Endothelial cell of umbilical vein (primary cell): Measurements from ENCODE around the gene DBI. TPM values are rescaled to one million over a fixed set of nuclear protein-coding genes. Genes with fewer than 3 reads are reported as not detected.

Experiments used
- BruUV-seq: library from RNA; stranded (reverse); fragments of 400-500 nt; replicated peaks from 2 replicates; lab custom pipeline; 2021; lab: Mats Ljungman, UMichigan
- CTCF ChIA-PET: fragments of 300-600, 350-600 bp; sonication (Branson Sonifier 250); formaldehyde crosslinking; loops from one replicate; lab custom pipeline; 2021; ENCODE audit warnings: antibody characterized with exemption, inconsistent platforms; lab: Charles Lee
- POLR2A ChIA-PET: fragments of 300-600, 350-600 bp; sonication (Branson Sonifier 250); formaldehyde crosslinking; loops from one replicate; lab custom pipeline; 2021; ENCODE audit warnings: antibody characterized with exemption, inconsistent platforms; lab: Charles Lee
- DNase-seq: peaks from one replicate; pipeline ENCODE4 v3.0.0-alpha.2; 2011; ENCODE audit warnings: low read depth, low spot score
- FAIRE-seq: peaks from 2 replicates; lab custom pipeline; 2011; peaks lifted over from hg19 to GRCh38; lab: Jason Lieb, UNC
- H2AFZ ChIP-seq: 2 replicates; pipeline ENCODE4 v1.6.0; 2012; ENCODE audit warnings: low read depth, low read length, control low read depth, inconsistent platforms
- H3K27ac ChIP-seq: 2 replicates; pipeline ENCODE4 v1.5.1; 2011; ENCODE audit warnings: low read depth, mild to moderate bottlenecking, control low read depth, low read length, moderate library complexity; ENCODE audit not compliant: insufficient read depth
- H3K27me3 ChIP-seq, 2 experiments: 2 replicates each; pipeline versions ENCODE4 v1.6.0 to v1.6.1; 2011; ENCODE audit warnings: low read length in 2 of 2, mixed read lengths in 1 of 2; ENCODE audit not compliant: control insufficient read depth in 2 of 2, insufficient read depth in 2 of 2
- H3K36me3 ChIP-seq, 2 experiments: 2 replicates in 1 of 2; 3 replicates in 1 of 2; pipeline ENCODE4 v1.5.1; 2011; ENCODE audit warnings: low read length in 2 of 2, mild to moderate bottlenecking in 1 of 2, moderate library complexity in 1 of 2; ENCODE audit not compliant: control insufficient read depth in 2 of 2, insufficient read depth in 2 of 2; ENCODE audit errors: extremely low read depth in 1 of 2
- H3K4me1 ChIP-seq: 3 replicates; pipeline ENCODE4 v1.5.1; 2011; ENCODE audit warnings: mild to moderate bottlenecking, low read length; ENCODE audit not compliant: control insufficient read depth, insufficient read depth; ENCODE audit errors: extremely low read depth
- H3K4me2 ChIP-seq: 2 replicates; pipeline ENCODE4 v1.6.1; 2011; ENCODE audit warnings: low read length, control low read depth, mixed read lengths; ENCODE audit not compliant: insufficient read depth
- H3K4me3 ChIP-seq, 3 experiments: fragments of 200-600 bp in 1 of 3; sonication (generic), shearing (Covaris generic) in 1 of 3; replicated peaks in 1 of 3; 2 replicates each; pipeline ENCODE4 v1.5.1; 2011 to 2016; ENCODE audit warnings: control low read depth in 3 of 3, low read length in 3 of 3, mild to moderate bottlenecking in 2 of 3, inconsistent platforms in 1 of 3, low read depth in 1 of 3, moderate library complexity in 1 of 3; ENCODE audit not compliant: insufficient read depth in 1 of 3
- H3K79me2 ChIP-seq: 2 replicates; pipeline ENCODE4 v1.6.0; 2012; ENCODE audit warnings: low read length, inconsistent platforms; ENCODE audit not compliant: control insufficient read depth, insufficient read depth
- H3K9ac ChIP-seq: replicated peaks from 2 replicates; pipeline ENCODE3; 2011; ENCODE audit warnings: low read length, control low read depth; ENCODE audit not compliant: insufficient read depth; ENCODE audit errors: extremely low read depth
- H3K9me1 ChIP-seq: replicated peaks from 3 replicates; pipeline ENCODE4 v1.6.0; 2011; ENCODE audit warnings: mild to moderate bottlenecking, low read length; ENCODE audit not compliant: control insufficient read depth, insufficient read depth; ENCODE audit errors: extremely low read depth
- H3K9me3 ChIP-seq: replicated peaks from 2 replicates; pipeline ENCODE4 v1.5.1; 2012; ENCODE audit warnings: low read length, inconsistent platforms; ENCODE audit not compliant: control insufficient read depth, insufficient read depth
- H4K20me1 ChIP-seq: replicated peaks from 2 replicates; pipeline ENCODE3; 2011; ENCODE audit warnings: mild to moderate bottlenecking, low read length; ENCODE audit not compliant: control insufficient read depth, insufficient read depth; ENCODE audit errors: extremely low read depth
- EZH2 ChIP-seq: IDR thresholded peaks from 2 replicates; pipeline ENCODE4 v1.6.1; 2012; ENCODE audit warnings: borderline replicate concordance, low read depth, mild to moderate bottlenecking, moderate library complexity, low read length, inconsistent platforms; ENCODE audit not compliant: severe bottlenecking
- FOS ChIP-seq: IDR thresholded peaks from 2 replicates; pipeline ENCODE4 v1.6.1; 2011; ENCODE audit warnings: mild to moderate bottlenecking, low read length, moderate library complexity, borderline replicate concordance; ENCODE audit not compliant: insufficient read depth
- GATA2 ChIP-seq: IDR thresholded peaks from 2 replicates; pipeline ENCODE4 v1.7.0; 2011; ENCODE audit warnings: low read depth, mild to moderate bottlenecking, moderate library complexity, mixed read lengths, low read length; ENCODE audit not compliant: insufficient read length, insufficient read depth
- JUN ChIP-seq: IDR thresholded peaks from 2 replicates; pipeline ENCODE4 v1.6.1; 2011; ENCODE audit warnings: borderline replicate concordance, low read depth; ENCODE audit not compliant: insufficient read length, insufficient read depth
- MYC ChIP-seq: IDR thresholded peaks from one replicate; pipeline ENCODE4 v1.6.1; 2011; ENCODE audit warnings: mild to moderate bottlenecking, low read depth, low read length
- POLR2A ChIP-seq: IDR thresholded peaks from 2 replicates; pipeline ENCODE4 v1.6.1; 2012; ENCODE audit warnings: low read depth, mild to moderate bottlenecking, control low read depth, low read length
- POLR2AphosphoS5 ChIP-seq: IDR thresholded peaks from 2 replicates; pipeline ENCODE4 v1.6.1; 2012; ENCODE audit warnings: low read depth, mild to moderate bottlenecking, control low read depth, low read length, moderate library complexity; ENCODE audit not compliant: insufficient read depth
- dilution Hi-C: fragments of 300-500 bp; cut with MboI; formaldehyde crosslinking; loops from one replicate; pipeline ENCODE4 v1.15.0; 2019; ENCODE audit warnings: low sequenced_read_pairs; ENCODE audit not compliant: extremely low pct_ligation_motif_present
- intact Hi-C: fragments of 100-400 bp; cut with micrococcal nuclease; formaldehyde crosslinking; loops from one replicate; pipeline ENCODE4 v1.10.0; 2022
- polyA plus RNA-seq, 4 experiments: library from polyadenylated mRNA; depleted of rRNA in 3 of 4; stranded (reverse) in 3 of 4; unstranded in 1 of 4; fragments of >200 nt; gene quantifications; 2 replicates each; pipeline versions ENCODE4 v1.2.1 to v1.2.3, GENCODE V29; 2011 to 2012; ENCODE audit warnings: missing spikeins in 1 of 4
- total RNA-seq: library from RNA; stranded (reverse); gene quantifications from 2 replicates; pipeline ENCODE4 v1.2.3, GENCODE V29; 2021
- TF ChIP-seq, protein P1 (sequence below): IDR thresholded peaks from 2 replicates; pipeline ENCODE4 v1.6.1; 2011; ENCODE audit not compliant: insufficient read depth, insufficient read length
- TF ChIP-seq, protein P2 (sequence below), 2 donors: IDR thresholded peaks; 1 replicate in 1 of 2; 2 replicates in 1 of 2; pipeline ENCODE4 v1.5.1; 2011; ENCODE audit warnings: low read length in 2 of 2, mild to moderate bottlenecking in 2 of 2, moderate library complexity in 2 of 2, control low read depth in 1 of 2, inconsistent platforms in 1 of 2, low read depth in 1 of 2; ENCODE audit not compliant: insufficient read depth in 1 of 2; ENCODE audit errors: extremely low read depth in 1 of 2

The DBI gene
- total and polyA plus RNA-seq, 2 donors (not counting 3 experiments of a cell fraction or from before 2014, with no cell fraction given): 214 to 233 TPM

DNA sequence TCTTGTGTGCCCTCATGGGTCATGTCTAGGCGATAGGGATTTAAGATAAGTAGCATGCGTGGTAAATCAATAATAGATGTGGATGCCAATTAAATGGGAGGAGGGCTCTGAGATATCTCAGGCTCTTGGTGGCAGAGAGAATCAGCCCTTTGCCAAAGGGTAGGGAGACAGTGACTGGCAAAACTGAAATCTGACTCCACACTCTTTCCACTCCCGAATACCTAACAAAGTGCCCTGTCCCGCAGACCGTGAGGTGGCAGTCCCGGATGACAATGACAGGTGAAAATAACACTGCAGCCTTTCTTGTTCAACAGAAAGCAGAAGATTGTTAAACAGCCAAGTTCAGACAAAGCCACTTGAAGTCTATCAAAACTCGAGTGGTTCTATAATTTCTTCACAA lies 47.2 kb upstream of the DBI start:
- Histone ChIP-seq H3K4me2 (no peak overlapping the region), H3K9ac (no peak overlapping the region), H2AFZ (no peak overlapping the region), H3K4me3 (no peak overlapping the region), H3K79me2 (no peaks in the 10 kb centered on the region), H3K9me1 (no peaks in the 10 kb centered on the region), H4K20me1 (no peaks in the 10 kb centered on the region), H3K36me3 (no peaks in the 10 kb centered on the region), H3K27me3 (no peaks in the 10 kb centered on the region), H3K27ac (no peak overlapping the region), H3K4me1 (no peaks in the 10 kb centered on the region), H3K9me3 (no peaks in the 10 kb centered on the region)
- CTCF ChIA-PET: interaction anchor here (1.1 kb wide), 1 partner anchor 13 kb away, joined by 3 read pairs; no protein-coding TSS in a partner anchor
- POLR2A ChIA-PET: no interaction called here
- FAIRE-seq (no peak), DNase-seq (no peak)
- BruUV-seq: no TSS peak
- intact Hi-C loops (loop anchor here (5.0 kb wide), 1 partner anchor 158 kb away; no protein-coding TSS in a partner anchor), dilution Hi-C loops (no loop called here)
- TF ChIP-seq JUN (no peak), POLR2AphosphoS5 (no peak), GATA2 (no peak), EZH2 (no peak), POLR2A (no peak), MYC (no peak), FOS (no peak)
- TF ChIP-seq, protein P1, sequence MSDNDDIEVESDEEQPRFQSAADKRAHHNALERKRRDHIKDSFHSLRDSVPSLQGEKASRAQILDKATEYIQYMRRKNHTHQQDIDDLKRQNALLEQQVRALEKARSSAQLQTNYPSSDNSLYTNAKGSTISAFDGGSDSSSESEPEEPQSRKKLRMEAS: no peak
- TF ChIP-seq, protein P2, sequence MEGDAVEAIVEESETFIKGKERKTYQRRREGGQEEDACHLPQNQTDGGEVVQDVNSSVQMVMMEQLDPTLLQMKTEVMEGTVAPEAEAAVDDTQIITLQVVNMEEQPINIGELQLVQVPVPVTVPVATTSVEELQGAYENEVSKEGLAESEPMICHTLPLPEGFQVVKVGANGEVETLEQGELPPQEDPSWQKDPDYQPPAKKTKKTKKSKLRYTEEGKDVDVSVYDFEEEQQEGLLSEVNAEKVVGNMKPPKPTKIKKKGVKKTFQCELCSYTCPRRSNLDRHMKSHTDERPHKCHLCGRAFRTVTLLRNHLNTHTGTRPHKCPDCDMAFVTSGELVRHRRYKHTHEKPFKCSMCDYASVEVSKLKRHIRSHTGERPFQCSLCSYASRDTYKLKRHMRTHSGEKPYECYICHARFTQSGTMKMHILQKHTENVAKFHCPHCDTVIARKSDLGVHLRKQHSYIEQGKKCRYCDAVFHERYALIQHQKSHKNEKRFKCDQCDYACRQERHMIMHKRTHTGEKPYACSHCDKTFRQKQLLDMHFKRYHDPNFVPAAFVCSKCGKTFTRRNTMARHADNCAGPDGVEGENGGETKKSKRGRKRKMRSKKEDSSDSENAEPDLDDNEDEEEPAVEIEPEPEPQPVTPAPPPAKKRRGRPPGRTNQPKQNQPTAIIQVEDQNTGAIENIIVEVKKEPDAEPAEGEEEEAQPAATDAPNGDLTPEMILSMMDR (IDR thresholded peaks at IDR 0.05; ENCODE audit: extremely low read depth in 1 of 2, insufficient read depth in 1 of 2, low read depth in 1 of 2, low read length in 2 of 2): no peak
